ENCODE data around the gene NLGN3.
A peak's percentile ranks its signal among the peaks of the same experiment; 100 is the strongest.

Gene NLGN3

DNA sequence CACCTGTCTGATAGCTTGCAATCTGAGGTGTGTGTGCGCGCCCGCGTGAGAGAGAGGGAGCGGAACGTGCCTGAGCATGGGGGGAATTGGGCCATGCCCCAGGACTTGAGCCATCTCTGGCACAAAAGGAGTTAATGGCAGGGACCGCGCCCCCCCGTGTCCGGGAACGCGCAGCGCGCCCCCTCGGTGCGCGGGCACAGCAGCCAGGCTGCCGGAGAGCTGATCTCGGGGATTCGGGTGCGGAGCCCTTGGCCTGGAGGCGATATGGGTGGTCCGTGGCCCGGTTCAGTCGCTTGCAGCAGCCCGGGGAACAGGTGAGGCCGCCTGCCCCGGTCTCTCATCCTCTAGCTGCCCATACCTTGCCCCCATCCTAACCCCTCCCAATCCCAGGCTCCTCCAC is at the start of gene NLGN3:
Gene NLGN3 (plus strand): TSS at position 191 of the 400 bp plus-strand sequence. CDS start 2,909 bp downstream, outside the sequence.
- DNase-seq (ENCODE audit: low read depth in 1 of 2, low spot score in 1 of 2), result no peak

GRCh38 chrX:71095033-71095432 is 49.6 kb upstream of the NLGN3 start:
- DNase-seq (ENCODE audit: low read depth in 1 of 2, low spot score in 1 of 2), result no peak

DNA sequence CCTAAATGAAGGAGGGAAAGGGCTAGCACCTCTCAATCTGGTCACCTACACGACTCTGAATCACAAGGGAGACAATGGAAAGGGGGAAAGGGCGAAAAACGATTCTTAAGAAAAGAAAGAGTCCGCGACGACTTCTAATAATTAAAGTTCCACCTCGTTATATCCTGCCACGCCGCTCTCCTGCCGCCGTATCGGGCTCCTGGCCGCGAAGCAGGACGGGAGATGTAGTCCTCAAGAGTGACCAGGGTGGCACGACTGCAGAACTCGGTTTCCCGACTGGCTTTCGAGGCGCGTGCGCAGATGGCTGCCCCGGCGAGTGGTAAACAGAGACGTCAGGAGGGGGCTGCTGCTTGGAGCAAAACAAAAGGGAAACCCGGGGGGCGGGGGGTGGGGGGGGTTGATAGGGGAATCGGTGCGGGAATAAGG is 49.1 kb upstream of the NLGN3 start, which contains the start of gene FOXO4:
Gene FOXO4 (plus strand): TSS at position 297 of the 426 bp plus-strand sequence. CDS start 678 bp downstream, outside the sequence.
- DNase-seq (ENCODE audit: low read depth in 1 of 2, low spot score in 1 of 2), result peak; percentile 64 to 81

DNA sequence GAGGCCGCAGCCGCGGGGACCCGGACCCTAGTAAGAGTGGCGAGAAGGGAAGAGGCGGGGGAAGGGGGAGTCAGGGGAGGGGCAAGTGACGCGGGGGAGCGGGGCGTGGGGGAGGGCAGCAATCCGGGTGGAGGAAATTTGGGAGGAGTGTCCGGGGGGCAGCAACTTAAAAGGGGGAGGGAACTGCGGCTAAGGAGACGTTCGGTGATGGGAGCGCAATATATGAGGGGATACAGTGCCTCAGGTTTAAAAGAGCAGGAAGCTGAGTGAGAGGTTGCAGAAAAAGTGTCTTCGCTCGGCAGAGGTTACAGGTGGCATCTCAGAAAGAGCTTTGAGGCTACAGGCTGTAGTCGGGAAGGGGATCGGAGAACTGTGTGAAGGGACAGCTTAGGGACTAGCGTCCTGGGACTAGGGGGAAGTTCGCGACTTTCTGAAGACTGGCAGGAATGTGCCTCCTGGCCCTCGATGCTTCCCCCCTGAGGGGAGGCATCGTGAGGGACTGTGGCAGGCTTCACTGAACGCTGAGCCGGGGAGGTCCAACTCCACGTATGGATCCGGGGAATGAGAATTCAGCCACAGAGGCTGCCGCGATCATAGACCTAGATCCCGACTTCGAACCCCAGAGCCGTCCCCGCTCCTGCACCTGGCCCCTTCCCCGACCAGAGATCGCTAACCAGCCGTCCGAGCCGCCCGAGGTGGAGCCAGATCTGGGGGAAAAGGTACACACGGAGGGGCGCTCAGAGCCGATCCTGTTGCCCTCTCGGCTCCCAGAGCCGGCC is 48.5 kb upstream of the NLGN3 start:
- peak in 1 of 2 donors; percentile 42 for DNase-seq (ENCODE audit: low read depth in 1 of 2, low spot score in 1 of 2)

DNA sequence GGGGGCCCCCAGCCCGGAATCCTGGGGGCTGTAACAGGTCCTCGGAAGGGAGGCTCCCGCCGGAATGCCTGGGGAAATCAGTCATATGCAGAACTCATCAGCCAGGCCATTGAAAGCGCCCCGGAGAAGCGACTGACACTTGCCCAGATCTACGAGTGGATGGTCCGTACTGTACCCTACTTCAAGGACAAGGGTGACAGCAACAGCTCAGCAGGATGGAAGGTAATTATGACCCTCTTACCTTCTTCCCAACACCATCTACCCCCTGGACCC is 47.9 kb upstream of the NLGN3 start:
- no peak for DNase-seq (ENCODE audit: low read depth in 1 of 2, low spot score in 1 of 2)

DNA sequence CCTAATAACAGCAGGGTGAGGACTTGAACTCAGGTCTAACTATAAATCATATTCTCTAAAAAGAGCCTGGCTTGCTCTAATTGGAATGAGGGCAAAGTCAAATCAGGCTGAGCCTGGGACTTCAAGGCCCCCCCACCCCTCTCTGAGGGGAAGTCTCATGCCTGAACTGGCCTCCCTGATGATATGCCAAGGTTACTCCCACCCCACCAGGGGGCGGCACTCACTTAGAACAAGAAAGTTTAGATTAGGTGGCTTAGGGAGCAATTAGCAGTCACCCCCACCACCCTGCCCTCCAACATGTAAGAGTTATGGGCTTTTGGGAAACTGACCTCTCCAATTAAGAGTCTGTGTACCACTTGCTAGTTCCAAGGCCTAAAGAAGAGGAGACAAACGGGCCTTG is 46.3 kb upstream of the NLGN3 start:
- DNase-seq (ENCODE audit: low read depth in 1 of 2, low spot score in 1 of 2), result peak; percentile 49 to 67

DNA sequence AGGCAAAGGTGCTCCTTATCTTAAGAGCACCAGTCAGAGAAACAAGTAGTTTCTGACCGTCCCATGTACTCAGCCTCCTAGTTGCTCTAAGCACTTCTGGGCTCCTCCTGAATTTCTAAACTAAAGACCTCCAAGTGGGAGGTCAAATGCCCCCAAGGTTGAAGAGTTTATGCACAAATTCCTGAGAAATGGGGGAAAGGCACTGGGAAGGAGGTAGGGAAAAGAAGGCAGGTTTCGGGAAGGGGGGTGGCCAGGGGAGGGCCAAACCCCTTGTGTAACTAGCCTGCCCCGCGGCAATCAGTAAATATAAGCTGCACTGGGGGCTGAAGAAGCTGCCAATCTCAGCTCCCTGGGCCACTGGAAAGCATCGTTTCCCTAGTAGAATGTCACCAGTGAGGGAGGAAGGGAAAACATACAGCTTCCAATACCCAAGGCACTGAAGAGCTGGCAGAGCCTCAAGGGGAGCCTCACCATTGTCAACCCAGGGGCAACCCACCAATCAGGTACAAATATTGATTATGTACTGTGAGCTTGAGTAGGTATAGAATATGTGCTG is 45.6 kb upstream of the NLGN3 start:
- no peak for DNase-seq (ENCODE audit: low read depth in 1 of 2, low spot score in 1 of 2)

GRCh38 chrX:71099736-71100135 is 44.9 kb upstream of the NLGN3 start:
- no peak for DNase-seq (ENCODE audit: low read depth in 1 of 2, low spot score in 1 of 2)

DNA sequence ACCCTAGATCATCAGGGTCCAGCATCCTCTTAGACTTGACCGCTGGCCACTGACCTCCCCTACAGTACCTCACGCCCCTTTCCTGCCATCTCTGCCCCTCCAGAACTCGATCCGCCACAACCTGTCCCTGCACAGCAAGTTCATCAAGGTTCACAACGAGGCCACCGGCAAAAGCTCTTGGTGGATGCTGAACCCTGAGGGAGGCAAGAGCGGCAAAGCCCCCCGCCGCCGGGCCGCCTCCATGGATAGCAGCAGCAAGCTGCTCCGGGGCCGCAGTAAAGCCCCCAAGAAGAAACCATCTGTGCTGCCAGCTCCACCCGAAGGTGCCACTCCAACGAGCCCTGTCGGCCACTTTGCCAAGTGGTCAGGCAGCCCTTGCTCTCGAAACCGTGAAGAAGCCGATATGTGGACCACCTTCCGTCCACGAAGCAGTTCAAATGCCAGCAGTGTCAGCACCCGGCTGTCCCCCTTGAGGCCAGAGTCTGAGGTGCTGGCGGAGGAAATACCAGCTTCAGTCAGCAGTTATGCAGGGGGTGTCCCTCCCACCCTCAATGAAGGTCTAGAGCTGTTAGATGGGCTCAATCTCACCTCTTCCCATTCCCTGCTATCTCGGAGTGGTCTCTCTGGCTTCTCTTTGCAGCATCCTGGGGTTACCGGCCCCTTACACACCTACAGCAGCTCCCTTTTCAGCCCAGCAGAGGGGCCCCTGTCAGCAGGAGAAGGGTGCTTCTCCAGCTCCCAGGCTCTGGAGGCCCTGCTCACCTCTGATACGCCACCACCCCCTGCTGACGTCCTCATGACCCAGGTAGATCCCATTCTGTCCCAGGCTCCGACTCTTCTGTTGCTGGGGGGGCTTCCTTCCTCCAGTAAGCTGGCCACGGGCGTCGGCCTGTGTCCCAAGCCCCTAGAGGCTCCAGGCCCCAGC is 43.8 kb upstream of the NLGN3 start:
- no peak for DNase-seq (ENCODE audit: low read depth in 1 of 2, low spot score in 1 of 2)

GRCh38 chrX:71102292-71102691 is 42.3 kb upstream of the NLGN3 start:
- DNase-seq (ENCODE audit: low read depth in 1 of 2, low spot score in 1 of 2), result no peak

DNA sequence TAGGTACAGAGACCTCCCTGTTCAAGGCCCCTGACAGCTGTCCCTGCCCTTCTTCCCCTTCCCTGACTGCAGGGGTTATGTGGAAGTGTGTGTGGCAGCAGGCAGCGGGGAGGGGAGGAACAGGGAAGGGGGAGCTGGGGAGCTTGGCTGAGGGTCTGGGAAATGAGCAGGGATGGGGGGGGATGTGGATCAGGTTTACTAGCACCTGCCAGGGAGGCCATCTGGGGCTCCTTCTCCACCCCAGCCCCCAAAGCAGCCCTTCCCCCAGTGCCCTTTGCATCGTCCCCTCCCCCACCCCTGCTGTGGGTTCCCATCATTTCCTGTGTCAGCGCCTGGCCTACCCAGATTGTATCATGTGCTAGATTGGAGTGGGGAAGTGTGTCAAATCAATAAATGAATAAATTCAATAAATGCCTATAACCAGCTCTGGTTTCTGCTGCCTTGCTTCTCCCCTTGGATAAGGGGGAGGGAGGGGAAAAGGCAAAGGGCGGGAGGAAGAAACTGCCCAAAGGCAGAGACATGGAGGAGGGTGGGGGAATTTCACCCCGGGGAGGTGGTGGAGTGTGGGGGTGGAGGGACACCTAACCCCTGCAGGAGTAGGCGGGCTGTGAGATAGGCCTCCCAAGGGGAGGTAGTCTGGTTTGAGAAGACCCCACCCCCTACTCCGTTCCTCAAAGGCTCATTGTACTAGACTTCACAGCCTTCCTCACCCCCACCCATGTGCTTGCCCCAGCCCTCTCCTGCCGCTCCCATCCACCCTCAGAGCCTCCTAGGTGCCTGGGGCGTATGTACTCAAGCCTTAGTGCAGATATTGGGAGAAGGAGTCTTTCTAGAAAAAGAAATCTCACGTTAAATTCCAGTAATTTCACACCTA is 41.3 kb upstream of the NLGN3 start:
- peak in 1 of 2 donors; percentile 26 for DNase-seq (ENCODE audit: low read depth in 1 of 2, low spot score in 1 of 2)

- DNase-seq (ENCODE audit: low read depth in 1 of 2, low spot score in 1 of 2), result no peak
These were observed 39.0 kb upstream of the NLGN3 start for GRCh38 chrX:71105628-71106027.

DNA sequence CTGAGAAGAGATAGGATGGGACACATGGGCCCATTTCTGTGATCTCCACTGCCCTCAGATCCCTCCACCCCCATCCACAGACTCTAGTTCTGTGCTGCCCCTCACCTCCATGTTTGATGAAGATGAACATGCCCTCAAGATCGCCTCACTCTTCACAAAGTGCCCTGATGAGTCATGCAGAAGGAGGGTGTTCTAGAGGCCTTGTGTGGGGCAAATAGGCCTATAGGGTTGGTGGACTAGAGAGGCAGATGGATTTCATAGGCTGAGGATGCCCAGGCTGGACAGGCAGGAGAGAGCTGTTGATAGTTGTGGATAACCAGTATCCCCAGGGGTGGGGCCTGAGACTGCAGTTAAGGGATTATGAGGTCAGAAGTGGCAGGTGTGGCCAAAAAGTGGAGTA is 38.2 kb upstream of the NLGN3 start, which contains the start of gene CXorf65:
Gene CXorf65 (minus strand): TSS at position 314 of the 400 bp plus-strand sequence. CDS start 184 bp downstream, at position 130.
- DNase-seq (ENCODE audit: low read depth in 1 of 2, low spot score in 1 of 2), result no peak

GRCh38 chrX:71107245-71107644 is 37.4 kb upstream of the NLGN3 start:
- DNase-seq (ENCODE audit: low read depth in 1 of 2, low spot score in 1 of 2), result no peak

DNA sequence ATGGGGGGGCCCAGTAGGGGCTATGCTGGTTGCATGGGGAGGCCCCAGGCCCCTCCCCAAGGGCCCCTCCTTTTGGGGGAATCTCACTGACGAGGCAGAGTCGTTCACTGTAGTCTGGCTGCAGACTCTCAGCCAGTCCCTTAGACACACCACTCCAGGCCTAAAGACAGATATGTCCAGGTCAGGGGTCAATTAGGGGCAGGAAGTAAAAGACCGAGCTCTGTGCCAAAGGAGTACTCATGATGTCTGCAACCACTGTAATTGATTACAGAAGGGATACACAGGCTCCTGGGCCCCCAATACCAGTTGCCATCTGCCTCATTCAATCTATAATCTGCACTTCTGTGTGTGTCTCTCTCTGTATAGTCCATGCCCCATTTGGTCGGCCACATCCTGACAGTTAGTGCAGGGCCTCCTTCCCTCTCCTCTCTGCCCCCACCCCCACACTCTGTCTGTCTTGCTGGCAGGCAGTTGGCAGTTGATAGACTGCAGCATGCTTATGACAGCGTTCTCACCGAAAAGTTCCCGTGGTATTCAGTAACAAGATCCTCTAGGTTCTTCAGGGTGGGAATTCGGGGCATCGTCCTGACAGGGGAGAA is 36.8 kb upstream of the NLGN3 start:
- DNase-seq (ENCODE audit: low read depth in 1 of 2, low spot score in 1 of 2), result no peak

DNA sequence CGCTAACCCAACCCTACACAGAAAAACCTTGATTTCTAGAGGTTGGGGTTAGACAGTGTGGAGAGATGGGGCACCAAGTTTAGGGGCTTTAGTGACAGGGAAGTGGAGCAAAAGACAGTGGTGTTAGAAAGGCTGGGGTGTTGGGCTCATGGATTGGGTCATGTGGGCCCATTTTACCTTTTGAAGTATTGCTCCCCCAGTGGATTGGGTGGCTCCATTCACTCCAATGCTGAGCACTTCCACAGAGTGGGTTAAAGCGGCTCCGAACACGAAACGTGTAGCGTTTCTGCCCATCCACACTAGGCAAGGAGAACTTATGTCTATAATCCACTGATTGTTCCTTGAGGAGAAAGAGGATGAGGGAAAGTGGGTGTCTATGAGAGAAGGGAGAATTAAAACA is 35.6 kb upstream of the NLGN3 start:
- no peak for DNase-seq (ENCODE audit: low read depth in 1 of 2, low spot score in 1 of 2)

DNA sequence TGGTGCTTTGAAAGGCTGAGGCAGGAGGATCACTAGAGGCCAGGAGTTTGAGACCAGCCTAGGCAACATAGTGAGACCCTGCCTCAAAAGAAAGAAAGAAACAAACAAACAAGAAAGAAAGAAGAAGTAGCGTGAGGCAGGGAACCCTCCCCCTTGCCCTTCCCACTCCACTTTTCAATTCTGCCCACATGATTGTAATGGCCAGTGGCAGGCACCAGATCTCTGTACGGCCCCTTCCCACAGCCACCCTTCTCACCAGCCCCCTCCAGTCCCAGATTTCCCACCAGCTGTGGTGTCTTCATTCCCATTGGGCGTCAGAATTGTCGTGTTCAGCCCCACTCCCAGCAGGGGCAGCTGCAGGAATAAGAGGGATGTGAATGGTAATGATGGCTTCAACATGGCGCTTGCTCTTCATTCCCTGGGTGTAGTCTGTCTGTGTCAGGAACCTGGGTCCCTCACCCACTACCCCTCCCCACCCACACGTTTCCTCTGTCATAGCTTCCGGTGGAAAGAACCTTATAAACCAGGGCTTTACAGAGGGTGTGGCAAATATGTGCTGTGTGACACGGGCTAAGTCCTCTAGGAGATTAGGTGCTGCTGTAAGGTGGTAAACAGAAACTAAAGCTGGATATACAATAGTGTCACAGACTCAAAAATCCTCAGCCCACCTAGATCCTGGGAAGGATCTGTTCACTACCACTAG is 33.3 kb upstream of the NLGN3 start, which contains the start of gene IL2RG:
Gene IL2RG (minus strand): TSS at position 437 of the 703 bp plus-strand sequence. CDS start 38 bp downstream, at position 399.
- DNase-seq (ENCODE audit: low read depth in 1 of 2, low spot score in 1 of 2), result peak; percentile 34 to 72

- DNase-seq (ENCODE audit: low read depth in 1 of 2, low spot score in 1 of 2), result no peak
These were observed 32.7 kb upstream of the NLGN3 start for GRCh38 chrX:71111921-71112431.

GRCh38 chrX:71117358-71117757 is 27.3 kb upstream of the NLGN3 start:
- no peak for DNase-seq (ENCODE audit: low read depth in 1 of 2, low spot score in 1 of 2)

All from activated T-helper 1 cell treated with anti-CD3 and anti-CD28 coated beads, Interleukin-2, amount 50 U/mL, for 16 hours (primary cell).